Medulla oblongata (tissue), 1 donor: Measurements from ENCODE around the gene UNC5C.

Experiments used
- DNase-seq: peaks from one replicate; pipeline ENCODE4 v3.0.0-alpha.2; 2015; ENCODE audit errors: extremely low spot score

UNC5C gene

DNA sequence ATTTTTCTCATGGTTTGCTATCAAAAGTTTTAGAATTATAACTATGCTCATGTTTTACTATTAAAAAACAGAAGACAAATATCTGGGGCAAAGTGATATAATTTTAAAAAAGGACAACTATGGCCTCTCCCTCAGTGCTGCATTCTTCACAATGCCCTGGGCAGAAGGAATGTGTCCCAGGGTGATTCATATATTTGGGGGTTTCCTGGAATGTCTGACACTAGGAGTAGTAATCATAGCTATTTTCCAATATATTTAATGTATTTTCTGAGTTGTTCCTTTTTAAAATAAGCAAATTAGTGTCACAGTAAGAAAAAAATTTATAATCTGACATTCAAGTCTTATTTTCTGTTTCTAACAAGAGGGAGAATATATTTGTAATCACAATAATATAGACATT lies 281.7 kb downstream of the UNC5C start:
- DNase-seq, result no peak

DNA sequence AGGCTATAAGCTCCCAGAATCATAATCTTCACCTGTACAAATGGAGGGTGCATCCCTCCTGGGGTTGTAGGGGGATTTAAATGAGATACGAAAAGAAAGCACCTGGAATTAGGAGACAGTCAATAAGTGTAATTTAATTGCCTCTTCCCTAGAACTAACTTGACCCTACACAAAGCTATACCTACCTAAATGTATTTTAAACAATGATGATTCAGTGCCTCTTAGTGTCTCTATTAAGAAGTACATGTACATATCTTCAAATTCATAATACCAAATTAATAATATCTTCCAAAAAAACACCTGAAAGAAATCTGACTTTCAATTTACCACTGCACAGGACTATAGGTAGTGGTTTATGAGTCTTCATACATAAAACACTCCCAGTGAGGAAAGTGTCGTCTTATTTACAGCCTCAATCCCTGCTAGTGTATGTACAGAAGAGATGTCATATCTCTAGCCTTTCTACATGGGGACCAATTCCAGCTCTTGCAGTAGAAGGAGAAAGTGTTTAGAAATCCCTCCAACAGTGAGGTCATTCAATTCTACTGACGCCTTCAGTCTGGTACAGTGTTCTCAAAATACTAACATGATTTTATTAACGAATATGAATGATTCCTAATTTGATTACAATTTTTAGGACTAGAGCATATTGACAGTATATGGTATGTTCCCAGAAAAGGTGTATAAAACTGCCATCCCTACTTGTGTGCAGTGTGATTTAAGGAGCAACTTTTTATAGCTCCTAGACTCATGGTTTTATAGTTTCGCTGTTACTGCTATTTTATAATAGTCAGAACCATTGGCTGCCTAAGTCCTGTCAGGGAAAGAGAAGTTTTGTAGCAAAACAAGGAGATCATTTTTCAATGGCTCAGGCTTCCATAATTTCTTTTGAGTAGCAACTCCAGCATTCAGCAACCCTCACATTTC lies 282.7 kb downstream of the UNC5C start:
- DNase-seq, result no peak

DNA sequence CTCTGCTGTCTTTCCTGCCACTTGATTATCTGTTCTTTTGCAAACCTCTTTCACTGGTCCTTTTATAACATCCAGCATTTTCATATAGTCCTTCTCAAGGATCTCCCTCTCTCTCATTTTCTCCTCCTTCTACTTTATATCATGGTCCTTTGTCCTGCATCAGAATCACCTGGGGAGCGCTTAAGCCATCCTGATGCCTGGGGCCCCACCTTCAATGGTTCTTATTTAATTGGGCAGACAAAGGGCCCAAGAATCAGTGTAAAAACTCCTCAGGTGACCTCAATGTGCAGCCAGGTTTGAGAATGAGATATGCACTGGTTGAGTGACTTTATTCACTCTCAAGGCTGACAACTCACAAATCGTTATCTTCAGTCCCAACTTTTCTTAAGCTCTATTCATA lies 283.9 kb downstream of the UNC5C start:
- DNase-seq, result no peak

DNA sequence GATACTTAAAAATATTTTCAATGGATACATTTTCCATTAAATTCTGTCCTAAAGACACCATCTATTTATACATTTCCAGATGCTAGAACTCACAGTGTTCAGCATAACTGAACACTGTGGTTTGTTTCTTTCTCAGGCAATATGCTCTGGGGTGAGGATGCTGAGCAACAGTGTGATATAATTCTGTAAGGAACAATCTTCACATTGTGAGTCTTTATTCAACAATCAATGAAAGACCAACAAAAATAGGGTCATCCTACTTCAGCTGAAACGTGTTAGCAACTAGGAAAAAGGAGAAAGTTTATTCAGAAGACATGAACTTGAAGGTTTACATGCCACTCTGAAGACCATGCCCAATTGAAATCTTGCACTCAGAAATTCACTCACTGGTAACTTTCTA lies 284.8 kb downstream of the UNC5C start:
- peak; percentile 61 for DNase-seq

DNA sequence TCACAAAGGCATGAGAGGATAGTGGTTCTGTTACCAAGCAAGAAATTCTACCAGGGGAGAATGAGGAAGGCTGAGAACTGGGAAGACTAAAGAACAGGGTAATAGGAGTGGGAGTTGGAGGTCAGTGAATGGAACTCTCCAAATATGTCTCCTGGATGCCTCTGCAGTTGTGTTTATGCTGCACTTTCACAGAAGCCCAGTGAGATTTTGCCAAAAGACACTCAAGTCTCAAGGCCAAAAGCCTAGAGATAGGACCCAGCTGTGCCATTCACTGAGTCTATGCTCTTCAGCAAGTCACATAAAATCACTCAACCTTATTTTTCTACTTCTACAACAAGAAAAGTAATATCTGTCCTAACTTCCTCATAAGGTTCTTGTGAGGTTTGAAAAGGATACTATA lies 285.4 kb downstream of the UNC5C start:
- no peak for DNase-seq

DNA sequence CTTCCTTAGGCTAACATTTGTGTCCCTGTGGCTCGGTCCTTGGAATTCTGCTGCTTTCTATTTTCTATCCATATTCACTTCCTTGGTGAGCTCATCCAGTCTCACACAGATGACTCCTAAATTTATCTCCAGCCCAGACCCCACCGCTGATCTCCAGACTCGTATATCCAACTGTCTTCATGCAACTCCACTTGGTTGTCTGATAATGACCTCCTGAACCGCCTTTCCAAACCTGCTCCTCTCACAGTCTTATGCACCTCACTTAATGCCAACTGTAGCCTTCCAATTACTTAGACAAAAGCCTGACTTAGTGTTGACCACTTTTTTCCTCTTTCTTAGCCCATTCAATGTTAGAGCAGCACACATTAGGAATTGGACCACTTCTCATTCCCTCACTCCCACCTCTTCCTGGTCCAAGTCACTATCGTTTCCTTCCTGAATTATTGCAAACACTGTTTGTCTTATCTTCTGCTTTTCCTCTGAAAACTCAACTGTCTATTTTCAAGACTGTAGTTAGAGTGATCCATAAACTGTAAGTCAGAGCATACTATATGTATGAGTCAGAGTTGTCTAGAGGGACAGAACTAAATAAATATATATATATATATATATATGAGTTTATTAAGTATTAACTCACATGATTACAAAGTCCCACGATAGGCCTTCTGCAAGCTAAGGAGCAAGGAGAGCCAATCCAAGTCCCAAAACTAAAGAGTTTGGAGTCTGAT lies 292.5 kb downstream of the UNC5C start:
- DNase-seq, result no peak

DNA sequence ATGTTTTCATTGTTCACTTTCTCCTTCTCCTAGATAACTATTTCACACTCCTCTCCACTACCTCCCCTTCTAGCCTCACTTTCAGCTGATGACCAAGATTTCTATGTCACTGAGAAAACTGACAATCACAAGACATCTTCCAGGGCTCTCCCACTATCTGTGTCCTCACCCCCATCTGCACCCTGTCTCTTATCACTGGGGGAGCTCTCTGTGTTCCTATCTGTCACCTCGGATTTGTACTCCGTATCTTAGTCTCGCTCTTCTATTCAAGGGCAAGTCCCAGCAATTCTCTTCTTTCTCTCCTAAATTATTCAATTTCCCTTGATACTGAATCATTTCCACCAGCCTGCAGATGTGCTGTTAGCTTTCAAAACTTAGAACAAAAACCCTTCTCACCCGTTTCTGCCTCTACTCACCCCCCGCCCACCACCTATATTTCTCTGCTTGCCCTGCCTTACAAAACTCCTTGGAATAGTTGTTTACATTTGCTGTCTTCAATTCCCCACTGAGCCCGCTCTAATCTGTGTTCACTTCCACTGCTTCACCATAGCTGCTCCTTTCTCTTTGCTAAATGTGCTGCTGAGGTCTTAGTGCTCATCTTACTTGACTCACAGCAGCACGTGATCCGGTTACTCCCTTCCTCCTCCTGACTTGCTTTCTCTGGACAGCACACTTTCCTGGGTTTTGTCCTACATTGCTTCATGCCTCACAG lies 293.2 kb downstream of the UNC5C start:
- DNase-seq, result peak; percentile 41

DNA sequence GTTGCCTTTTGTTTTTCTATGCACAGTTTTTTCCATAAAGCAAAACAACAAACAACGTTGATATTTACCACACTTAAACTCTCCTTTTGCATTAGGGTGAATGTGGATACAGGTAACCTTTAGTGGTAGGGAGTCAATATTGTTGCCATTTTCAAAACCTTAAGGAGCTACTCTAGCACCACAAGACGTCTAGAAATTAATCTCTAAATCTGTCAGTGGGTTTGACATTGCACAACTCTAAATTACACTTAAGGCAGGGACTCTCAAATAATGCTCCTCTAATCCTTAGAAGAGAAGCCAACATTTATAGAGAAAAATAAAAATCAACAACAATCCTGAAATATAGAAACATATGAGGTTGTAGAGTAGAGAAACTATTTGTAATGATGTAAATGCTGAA lies 297.2 kb downstream of the UNC5C start:
- DNase-seq, result no peak

DNA sequence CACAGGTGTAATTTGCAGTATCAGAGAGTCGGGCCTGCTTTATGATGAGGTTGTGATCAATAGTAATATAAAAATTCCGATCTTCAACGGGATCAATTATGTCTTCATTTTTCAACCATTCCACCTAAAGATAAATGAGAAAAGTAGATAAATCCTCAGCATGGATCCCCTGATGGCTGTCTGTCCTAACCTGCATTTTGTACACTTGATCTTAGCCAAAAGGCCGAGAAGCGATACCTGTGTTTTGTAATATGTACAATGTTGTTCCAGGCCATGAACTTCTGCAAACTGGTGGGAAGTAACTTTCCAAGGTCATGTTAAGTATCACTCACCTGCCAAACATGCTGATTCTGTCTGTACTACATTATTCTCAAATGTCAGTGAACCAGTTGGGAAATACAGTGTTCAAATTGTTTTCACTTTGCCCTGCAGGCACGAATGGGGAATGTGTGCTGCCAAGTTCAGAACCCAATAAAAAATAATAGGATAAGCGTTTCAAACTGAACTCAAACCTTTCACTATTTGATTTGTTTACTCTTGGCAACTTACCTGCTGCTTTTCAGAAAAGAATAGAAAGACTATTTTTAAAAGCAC lies 298.1 kb downstream of the UNC5C start:
- no peak for DNase-seq

DNA sequence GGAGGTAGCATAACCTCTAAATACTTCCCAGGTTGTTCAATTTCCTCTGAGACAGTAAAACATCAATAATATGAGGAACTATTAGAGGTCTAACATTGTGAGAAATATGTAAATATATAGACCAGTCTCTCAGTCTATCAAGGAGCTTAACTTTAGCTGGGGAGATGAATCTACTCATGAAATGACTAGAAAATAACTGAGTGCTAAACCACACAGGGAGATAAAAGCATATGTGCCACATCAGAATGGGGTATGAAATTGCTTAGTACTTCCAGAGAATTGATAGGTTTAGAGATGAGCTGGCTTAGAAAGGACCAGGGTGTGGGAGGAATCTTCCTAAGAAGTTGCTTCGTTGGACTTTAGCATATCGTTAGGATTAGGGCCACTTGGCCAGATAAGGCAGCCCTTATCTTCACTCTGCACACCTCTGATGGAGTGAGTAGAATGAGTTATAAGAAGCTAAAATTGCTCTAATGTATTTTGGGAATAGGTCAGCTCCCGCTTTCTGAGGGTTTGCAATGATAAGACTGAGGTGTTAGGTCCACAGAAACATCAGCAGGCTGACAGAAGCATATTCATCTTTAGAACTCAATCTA lies 299.2 kb downstream of the UNC5C start:
- no peak for DNase-seq

DNA sequence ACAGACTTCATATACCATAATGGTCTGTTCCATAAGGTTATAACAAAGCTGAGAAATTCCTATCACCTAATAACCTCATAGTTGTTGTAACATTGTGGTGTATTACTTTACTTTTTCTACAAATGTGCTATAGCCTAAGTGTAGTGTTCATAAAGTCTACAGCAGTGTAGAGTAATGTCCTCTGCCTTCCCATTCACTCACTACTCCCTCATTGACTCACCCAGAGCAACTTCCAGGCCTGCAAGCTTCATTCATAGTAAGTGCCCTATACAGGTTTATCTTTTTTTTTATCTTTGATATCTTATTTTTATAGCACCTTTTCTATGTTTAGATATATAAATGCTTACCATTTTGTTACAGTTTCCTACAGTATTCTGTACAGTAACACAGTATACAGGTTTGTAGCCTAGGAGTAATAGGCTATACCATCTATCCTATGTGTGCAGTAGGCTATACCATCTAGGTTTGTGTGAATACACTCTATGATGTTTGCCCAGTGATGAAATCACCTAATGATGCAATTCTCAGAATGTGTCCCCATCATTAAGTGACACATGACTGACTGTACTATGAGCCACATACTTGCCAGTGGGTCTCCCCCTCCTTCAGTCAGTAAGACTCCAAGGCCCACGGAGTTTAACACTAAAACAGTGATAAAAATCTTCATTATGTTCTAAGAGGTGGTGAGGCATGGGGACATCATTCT lies 299.9 kb downstream of the UNC5C start:
- no peak for DNase-seq

DNA sequence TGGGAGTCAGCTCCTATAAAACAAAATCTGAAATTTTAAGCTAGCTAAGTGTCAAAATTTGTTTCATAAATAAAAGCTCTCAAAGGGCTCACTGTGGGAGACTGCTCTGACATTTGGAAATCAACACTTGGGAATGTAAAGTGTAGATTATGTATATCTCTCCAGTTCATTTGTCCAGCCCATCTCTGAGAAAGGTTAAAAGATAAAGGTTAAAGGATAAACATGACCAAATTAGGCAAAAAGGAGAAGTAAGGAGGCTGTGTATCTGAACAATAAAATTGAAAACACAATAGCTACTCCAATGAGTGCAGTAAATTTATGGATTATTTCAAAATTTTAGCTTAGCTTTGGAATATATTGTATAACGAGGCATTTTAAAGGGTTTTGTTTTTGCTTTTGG lies 304.9 kb downstream of the UNC5C start:
- DNase-seq, result no peak

DNA sequence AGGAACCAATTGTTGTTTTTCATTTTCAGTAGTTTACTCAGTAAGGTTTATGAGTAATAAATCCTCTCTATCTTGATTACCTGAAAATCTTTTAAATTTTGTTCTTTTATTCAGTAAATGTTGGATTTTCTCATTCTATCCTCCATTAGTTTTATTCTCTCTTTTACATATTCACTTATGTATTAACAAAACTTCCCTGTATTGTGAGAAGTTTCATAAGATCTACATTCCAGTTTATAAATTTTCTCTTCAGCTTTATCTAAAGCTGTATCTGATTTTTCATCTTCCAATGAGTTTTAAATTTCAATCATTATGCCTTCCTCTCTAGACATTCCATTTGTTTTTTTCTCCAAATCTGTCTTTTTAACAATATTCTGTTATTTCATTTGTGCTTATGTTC lies 310.2 kb downstream of the UNC5C start:
- no peak for DNase-seq

DNA sequence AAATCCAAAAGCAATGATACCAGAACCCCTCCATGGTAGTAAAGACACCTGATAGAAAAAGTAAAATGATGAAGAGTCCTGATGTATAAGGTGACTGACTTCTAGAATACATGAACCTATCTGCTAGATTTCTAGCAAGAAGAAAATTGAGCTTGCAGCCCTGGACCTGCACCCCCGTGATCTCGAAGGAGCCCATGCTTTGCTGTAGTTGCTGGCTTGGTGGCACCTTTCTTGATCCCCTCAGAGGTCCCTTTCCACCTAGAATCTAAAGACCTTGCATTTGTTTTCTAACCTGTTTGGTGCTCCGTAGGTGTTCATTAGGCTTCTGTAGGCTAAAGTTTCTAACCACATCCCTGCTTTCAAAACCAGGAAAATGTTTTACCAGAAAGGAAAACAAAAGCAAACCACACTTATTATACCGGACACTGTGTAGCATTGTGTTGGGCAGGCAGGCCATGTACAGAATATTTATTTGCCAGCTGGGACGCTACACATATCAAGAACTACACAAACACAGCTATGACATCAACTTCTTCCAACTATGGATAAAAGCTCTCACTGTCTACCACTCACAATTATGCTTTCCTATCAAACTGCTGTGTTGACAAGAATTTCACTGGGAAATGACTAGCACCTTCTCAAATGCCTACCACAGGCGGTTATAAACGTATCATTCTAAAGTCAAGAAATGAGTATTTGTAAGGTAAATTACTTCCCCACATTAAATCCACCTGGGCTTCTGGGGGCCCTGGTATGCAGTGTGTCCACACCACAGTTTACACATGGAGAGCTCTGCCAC lies 316.2 kb downstream of the UNC5C start:
- peak; percentile 87 for DNase-seq

DNA sequence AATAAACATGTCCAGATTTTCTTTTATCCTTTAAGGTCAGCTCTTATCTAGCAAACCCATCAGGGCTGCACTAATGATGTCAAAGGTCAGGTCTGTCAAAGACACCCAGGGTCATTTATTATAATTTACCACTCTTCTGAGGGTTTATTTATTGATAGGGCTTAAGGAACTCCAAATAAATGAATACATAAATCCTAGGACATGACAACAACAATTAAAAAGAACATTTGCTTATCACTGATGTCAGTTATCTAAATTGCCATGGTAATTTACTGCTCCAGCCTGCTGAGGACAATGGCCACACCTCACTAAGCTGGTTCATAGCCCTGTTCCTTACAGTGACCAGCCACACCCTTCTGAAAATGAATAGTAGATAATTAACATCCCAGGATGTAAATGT lies 317.1 kb downstream of the UNC5C start:
- DNase-seq, result no peak

DNA sequence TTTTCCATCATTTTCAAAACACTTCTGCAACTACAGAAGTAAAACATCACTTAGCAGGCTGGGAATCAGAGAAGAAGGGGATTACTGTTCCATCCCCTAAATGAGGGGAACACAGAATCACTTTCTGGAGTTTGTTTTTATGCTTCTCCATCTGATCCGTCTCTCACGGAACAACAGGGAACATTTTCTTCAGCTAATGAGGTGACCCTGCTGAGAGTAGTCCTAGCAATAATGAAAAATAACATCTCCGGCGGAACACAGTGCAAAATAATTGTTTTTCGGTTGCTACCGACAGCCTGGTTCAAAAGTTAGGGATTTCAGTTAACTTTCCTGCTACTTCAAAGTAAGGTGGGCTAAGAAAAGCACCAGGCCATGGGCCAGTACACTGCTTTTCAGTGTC lies 322.9 kb downstream of the UNC5C start:
- no peak for DNase-seq

DNA sequence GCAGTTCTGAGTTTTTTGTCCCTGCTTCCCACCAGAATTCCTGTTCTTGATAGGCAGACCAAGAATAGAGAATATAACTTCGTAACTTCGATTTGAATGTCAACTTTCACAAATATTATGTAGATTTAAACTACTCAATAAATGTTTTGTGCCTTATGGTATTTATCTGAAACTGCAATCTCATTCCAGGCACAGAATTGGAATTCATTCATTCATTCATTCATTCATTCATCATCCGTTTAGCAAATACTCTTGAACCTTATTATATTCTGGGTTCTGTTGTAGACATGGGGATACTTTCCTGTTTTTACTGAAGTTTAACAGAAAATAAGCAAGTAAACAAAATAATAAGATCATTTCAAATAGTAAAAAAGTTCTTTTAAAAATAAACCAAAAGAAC lies 324.4 kb downstream of the UNC5C start:
- no peak for DNase-seq

DNA sequence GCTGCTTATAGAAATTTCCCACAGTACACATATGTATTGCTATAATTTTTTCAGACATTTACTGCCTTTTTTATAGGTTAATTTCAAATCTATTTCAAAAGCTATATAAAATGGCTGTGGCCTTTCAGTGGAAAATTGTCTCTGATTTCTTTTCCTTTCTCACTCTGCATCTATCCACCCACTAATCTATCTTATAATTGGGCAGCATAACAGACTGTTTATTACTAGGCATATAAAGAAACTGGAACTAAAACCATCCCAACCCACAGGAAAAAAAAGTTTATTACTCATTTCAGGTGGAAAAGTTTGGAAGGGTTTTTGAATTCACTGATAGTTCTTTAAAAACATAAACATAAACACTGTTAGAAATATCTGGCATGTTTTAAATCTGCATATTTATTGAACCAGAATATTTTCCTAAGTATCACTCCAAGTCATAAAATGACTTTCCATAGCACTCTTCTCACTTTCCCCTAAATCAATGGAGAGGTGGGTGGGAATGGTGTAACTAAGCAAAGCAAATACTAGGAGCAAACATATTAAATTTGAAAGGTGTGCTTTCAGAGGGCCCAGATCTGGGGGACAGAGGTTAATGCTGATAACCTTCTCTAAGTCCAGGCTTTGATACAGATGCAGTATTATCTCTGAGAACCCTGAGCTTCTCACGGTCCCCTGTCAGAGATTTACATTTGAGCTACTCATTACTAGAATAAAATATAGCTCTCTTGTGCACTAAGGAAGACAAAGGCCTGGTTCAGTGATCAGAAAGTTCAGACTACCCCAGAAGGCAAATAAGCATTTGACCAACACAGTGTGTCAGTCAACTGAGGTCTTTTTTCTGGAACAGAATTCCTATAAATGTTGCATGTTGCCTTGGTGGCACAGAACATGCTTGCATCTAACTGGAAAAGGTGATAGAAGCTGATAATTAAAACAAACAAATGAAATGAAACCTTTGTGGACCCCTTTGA lies 328.3 kb downstream of the UNC5C start:
- DNase-seq, result no peak

DNA sequence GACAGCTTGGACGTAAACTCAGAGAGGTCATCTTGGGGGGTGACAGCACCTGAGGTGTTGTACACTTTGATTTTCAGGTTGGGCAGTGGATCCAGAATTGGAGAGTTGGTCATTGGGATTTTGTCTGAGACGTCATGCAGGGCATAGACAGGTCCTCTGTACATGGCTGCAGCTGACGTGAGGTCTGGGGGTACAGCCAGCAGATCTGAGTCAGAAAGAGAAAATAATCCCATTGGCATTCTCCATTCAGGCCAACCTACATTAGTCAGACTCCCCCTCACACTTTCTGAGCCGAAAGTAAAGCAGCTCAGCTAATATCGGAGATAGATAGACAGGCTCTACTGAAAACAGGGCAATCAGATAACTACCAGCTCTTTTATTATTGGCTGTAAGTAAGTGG lies 329.7 kb downstream of the UNC5C start:
- no peak for DNase-seq
